ENCODE data around the gene C19orf25.

Gene C19orf25

DNA sequence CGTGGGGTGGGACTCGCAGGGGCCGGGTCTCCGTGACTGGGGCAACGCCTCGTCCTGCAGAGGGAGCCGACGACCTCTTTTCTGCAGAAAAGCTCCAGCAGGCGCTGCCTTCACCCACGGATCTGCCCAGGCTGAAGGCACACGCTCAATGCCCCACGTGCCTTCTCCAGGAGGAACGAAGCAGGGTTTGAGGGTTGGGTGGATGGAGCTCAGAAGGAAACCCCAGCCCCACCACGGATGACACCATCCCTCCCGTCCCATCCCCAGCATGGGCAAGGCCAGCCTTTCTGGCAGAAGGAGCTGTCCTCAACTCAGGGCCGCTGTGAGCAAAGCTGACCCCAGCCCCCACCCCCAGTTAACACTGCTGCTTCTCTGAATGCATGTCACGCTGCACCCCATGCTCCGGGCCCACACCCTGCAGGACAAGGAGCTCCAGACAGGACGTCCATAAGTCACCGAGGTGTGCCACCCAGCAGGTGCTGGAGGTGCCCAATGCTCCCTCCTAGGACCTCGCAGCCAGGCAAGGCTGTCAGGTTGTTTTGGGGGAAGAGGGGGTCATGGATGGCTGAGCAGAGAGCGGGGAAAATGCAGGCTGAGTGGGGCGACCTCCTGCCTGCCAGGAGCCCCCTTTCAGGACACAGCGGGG is 7.4 kb downstream of the C19orf25 start:
- DNase-seq (ENCODE audit: low read depth): no peak
- H3K4me3 ChIP-seq (ENCODE audit: control insufficient read depth, low read depth, low read length): no peak overlapping the region
- TF ChIP-seq, protein P1, sequence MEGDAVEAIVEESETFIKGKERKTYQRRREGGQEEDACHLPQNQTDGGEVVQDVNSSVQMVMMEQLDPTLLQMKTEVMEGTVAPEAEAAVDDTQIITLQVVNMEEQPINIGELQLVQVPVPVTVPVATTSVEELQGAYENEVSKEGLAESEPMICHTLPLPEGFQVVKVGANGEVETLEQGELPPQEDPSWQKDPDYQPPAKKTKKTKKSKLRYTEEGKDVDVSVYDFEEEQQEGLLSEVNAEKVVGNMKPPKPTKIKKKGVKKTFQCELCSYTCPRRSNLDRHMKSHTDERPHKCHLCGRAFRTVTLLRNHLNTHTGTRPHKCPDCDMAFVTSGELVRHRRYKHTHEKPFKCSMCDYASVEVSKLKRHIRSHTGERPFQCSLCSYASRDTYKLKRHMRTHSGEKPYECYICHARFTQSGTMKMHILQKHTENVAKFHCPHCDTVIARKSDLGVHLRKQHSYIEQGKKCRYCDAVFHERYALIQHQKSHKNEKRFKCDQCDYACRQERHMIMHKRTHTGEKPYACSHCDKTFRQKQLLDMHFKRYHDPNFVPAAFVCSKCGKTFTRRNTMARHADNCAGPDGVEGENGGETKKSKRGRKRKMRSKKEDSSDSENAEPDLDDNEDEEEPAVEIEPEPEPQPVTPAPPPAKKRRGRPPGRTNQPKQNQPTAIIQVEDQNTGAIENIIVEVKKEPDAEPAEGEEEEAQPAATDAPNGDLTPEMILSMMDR (conservative IDR thresholded peaks at IDR 0.05; ENCODE audit: control insufficient read depth, insufficient read depth, low read depth, low read length): peak; percentile 1

DNA sequence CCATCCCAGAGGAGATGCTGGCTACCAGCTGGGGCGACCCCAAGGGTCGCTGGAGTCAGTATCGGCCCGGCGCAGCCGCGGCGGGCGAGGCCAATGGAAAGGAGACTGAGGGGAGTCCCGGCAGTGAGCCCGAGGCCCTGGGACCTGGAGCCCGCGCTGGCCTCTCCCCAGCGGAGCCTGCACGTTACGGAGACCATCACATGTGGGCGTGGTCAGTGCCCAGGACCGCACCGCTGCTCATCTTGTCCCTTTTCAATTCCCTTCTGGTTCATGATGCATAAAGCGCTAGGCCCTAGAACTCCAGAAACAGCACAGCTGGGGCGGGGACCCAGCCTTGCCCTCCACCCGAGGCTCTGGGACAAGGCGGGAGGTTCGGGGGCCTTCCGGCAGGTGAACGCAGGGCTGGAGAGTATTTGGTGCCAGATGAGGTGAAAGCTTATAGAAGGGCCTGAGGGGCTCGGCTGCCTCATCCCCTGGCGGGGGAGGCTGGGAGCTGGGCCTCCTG is 8.0 kb downstream of the C19orf25 start:
- TF ChIP-seq, protein P1 (conservative IDR thresholded peaks at IDR 0.05; ENCODE audit: control insufficient read depth, insufficient read depth, low read depth, low read length): no peak
- DNase-seq (ENCODE audit: low read depth): no peak
- H3K4me3 ChIP-seq (ENCODE audit: control insufficient read depth, low read depth, low read length): no peak overlapping the region

GRCh38 chr19:1470305-1471009 is 8.6 kb downstream of the C19orf25 start:
- no peak for DNase-seq (ENCODE audit: low read depth)
- no peak overlapping the region for H3K4me3 ChIP-seq (ENCODE audit: control insufficient read depth, low read depth, low read length)
- TF ChIP-seq, protein P1 (conservative IDR thresholded peaks at IDR 0.05; ENCODE audit: control insufficient read depth, insufficient read depth, low read depth, low read length): no peak

DNA sequence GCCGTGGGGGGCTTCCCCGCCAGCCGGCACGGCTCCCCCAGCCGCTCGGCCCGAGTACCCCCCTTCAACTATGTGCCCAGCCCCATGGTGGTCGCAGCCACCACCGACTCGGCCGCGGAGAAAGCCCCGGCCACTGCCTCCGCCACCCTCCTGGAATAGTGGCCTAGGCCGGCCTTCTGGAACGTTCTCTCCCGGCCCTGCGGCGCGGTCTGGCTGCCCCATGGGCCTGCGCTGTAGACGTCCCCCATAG is 9.0 kb downstream of the C19orf25 start:
- DNase-seq (ENCODE audit: low read depth): no peak
- no peak overlapping the region for H3K4me3 ChIP-seq (ENCODE audit: control insufficient read depth, low read depth, low read length)
- TF ChIP-seq, protein P1 (conservative IDR thresholded peaks at IDR 0.05; ENCODE audit: control insufficient read depth, insufficient read depth, low read depth, low read length): no peak

- no peak overlapping the region for H3K4me3 ChIP-seq (ENCODE audit: control insufficient read depth, low read depth, low read length)
- TF ChIP-seq, protein P1 (conservative IDR thresholded peaks at IDR 0.05; ENCODE audit: control insufficient read depth, insufficient read depth, low read depth, low read length): no peak
- DNase-seq (ENCODE audit: low read depth): no peak
Measured at GRCh38 chr19:1469255-1470054, 9.6 kb downstream of the C19orf25 start.

- DNase-seq (ENCODE audit: low read depth): peak; percentile 49
- TF ChIP-seq, protein P1 (conservative IDR thresholded peaks at IDR 0.05; ENCODE audit: control insufficient read depth, insufficient read depth, low read depth, low read length): no peak
- no peak overlapping the region for H3K4me3 ChIP-seq (ENCODE audit: control insufficient read depth, low read depth, low read length)
Measured at GRCh38 chr19:1468821-1469254, 10.2 kb downstream of the C19orf25 start.
